Activated naive CD4-positive, alpha-beta T cell treated with anti-CD3 and anti-CD28 coated beads, Interleukin-2, amount 10 ng/mL, durations not matched to agents 7 days and 5 days (primary cell): Measurements from ENCODE around the gene CRELD2.

ENCODE experiments used
- CTCF ChIA-PET: fragments of 350-600 bp; sonication (Branson Sonifier 250); formaldehyde crosslinking; loops from one replicate; lab custom pipeline; 2021; ENCODE audit warnings: antibody characterized with exemption; lab: Charles Lee
- DNase-seq: peaks from one replicate; pipeline ENCODE4 v3.0.0-alpha.2; 2020
- H3K27ac Mint-ChIP-seq: one replicate; pipeline ENCODE4 v1.8.0; 2021; ENCODE audit warnings: mild to moderate bottlenecking, moderate library complexity, mixed read lengths
- H3K27me3 Mint-ChIP-seq: one replicate; pipeline ENCODE4 v1.8.0; 2021; ENCODE audit warnings: mild to moderate bottlenecking, mixed read lengths
- H3K36me3 Mint-ChIP-seq: one replicate; pipeline ENCODE4 v1.8.0; 2021; ENCODE audit warnings: mixed read lengths
- H3K4me1 Mint-ChIP-seq: one replicate; pipeline ENCODE4 v1.8.0; 2021; ENCODE audit warnings: mixed read lengths
- H3K4me3 Mint-ChIP-seq: one replicate; pipeline ENCODE4 v1.8.0; 2021; ENCODE audit warnings: mild to moderate bottlenecking, moderate library complexity, mixed read lengths
- H3K9me3 Mint-ChIP-seq: one replicate; pipeline ENCODE4 v1.8.0; 2021; ENCODE audit warnings: mixed read lengths

The CRELD2 gene

DNA sequence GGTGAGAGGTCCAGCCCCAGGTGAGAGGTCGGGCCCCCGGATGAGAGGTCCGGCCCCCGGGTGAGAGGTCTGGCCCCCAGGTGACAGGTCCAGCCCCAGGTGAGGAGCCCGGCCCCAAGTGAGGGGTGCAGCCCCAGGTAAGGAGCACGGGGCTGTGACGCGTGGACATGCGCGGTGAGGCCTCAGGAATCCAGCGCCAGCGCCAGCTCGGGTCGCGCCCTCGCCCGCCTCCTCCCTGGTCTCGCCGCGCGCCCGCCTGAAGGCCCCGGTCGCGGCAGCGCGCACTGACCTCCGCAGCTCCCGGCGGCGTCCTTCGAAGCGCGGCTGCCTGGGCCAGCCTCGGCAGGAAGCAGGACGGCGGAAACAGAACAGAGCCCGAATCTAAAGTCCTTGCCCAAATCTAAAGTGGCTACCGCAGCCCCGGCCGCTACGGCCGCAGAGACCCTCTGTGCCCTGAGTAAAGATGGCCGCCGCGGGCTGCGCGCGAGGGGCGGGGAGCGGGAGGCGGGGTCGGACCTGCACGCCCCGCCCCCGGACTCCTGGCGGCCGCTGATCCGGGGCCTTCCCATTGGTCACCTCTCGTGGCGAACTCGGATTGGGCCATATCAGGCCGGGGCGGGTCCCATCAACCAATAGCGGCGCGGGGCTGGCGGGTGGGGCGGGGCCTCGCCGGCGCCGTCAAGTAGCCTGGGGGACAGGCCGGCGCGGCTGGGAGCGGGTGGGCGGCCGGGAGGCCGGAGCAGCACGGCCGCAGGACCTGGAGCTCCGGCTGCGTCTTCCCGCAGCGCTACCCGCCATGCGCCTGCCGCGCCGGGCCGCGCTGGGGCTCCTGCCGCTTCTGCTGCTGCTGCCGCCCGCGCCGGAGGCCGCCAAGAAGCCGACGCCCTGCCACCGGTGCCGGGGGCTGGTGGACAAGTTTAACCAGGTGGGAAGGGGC is at the start of gene CRELD2, which contains the start of gene ALG12:
CRELD2 (plus strand) TSS at position 661 of the 937 bp plus-strand sequence; CDS start at position 797, 136 bp downstream.
ALG12 (minus strand) TSS at position 465 of the 937 bp plus-strand sequence. CDS start 4,673 bp downstream, outside the sequence.
- Mint-ChIP-seq H3K36me3 (peaks cover 15% of the 10 kb centered on the region), H3K27ac (peak within 1 kb of the TSS; percentile 88), H3K4me3 (peak within 1 kb of the TSS; percentile 77), H3K4me1 (peaks cover 34% of the 10 kb centered on the region), H3K27me3 (no peaks in the 10 kb centered on the region), H3K9me3 (no peaks in the 10 kb centered on the region)
- DNase-seq, result peak; percentile 98
- CTCF ChIA-PET, result interaction anchor here (3.1 kb wide), 1 partner anchor 151 kb away, joined by 14 read pairs; no protein-coding TSS in a partner anchor

GRCh38 chr22:49869086-49869830 is 49.2 kb upstream of the CRELD2 start:
- no peak for DNase-seq
- Mint-ChIP-seq H3K36me3 (peaks cover 67% of the 10 kb centered on the region), H3K9me3 (peaks cover 45% of the 10 kb centered on the region), H3K27ac (no peak overlapping the region), H3K4me1 (peaks cover 58% of the 10 kb centered on the region), H3K4me3 (no peak overlapping the region), H3K27me3 (no peaks in the 10 kb centered on the region)
- CTCF ChIA-PET, result no interaction called here

DNA sequence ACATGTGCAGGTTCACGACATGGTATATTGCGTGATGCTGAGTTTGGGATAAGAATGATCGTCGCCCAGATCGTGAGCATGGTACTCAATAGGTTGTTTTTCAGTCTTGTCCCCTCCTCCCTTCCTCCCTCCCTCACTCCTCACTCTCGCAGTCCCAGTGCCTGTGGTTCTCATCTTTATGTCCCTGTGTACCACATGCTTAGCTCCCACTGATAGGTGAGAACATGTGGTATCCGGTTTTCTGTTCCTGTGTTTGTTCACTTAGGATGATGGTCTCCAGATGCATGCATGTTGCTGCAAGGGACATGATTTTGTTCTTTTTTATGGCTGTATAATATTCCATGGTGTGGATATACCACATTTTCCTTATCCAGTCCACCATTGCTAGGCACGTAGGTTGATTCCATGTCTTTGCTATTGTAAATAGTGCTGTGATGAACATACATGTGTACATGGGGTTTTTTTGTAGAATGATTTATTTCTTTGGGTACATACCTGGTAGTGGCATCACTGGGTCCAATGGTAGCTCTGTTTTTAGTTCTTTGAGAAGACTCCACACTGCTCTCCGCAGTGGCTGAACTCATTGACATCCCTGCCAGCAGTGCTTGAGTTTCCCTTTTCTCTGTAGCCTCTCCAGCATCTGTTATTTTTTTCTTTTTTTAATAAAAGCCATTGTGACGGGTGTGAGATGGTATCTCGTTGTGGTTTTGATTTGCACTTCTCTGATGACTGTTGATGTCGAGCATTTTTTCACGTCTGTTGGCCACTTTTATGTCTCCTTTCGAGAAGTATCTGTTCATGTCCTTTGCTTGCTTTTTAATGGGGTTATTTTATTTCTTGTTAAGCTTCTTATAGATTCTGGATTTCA is 48.4 kb upstream of the CRELD2 start:
- no peak for DNase-seq
- Mint-ChIP-seq H3K36me3 (peaks cover 67% of the 10 kb centered on the region), H3K9me3 (peaks cover 43% of the 10 kb centered on the region), H3K27ac (peak overlapping the region; percentile 67), H3K27me3 (no peaks in the 10 kb centered on the region), H3K4me3 (no peak overlapping the region), H3K4me1 (peaks cover 56% of the 10 kb centered on the region)
- CTCF ChIA-PET, result no interaction called here

DNA sequence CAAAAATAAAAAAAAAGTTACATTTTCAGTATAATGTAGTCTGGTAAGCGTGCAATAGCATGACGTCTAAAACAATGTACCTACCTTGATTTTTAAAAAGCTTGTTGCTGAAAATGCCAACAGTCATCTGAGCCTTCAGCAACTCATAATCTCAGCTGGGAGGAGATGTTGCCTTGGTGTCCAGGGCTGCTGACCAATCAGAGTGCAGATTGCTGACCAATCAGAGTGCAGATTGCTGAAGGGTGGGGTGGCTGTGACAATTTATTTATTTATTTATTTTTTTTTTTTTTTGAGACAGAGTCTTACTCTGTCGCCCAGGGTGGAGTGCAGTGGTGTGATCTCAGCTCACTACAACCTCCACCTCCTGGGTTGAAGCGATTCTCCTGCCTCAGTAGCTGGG is 47.0 kb upstream of the CRELD2 start:
- H3K36me3 Mint-ChIP-seq, result peaks cover 64% of the 10 kb centered on the region
- peaks cover 32% of the 10 kb centered on the region for H3K9me3 Mint-ChIP-seq
- DNase-seq, result no peak
- no peak overlapping the region for H3K4me3 Mint-ChIP-seq
- H3K4me1 Mint-ChIP-seq, result peaks cover 50% of the 10 kb centered on the region
- no peaks in the 10 kb centered on the region for H3K27me3 Mint-ChIP-seq
- CTCF ChIA-PET, result no interaction called here
- no peak overlapping the region for H3K27ac Mint-ChIP-seq

- Mint-ChIP-seq H3K4me3 (no peak overlapping the region), H3K27ac (peak overlapping the region; percentile 31), H3K27me3 (no peaks in the 10 kb centered on the region), H3K36me3 (peaks cover 60% of the 10 kb centered on the region), H3K4me1 (peaks cover 41% of the 10 kb centered on the region), H3K9me3 (peaks cover 23% of the 10 kb centered on the region)
- CTCF ChIA-PET, result interaction anchor here (0.6 to 1.0 kb wide), 2 partner anchors 9 to 369 kb away, joined by 3 to 4 read pairs; no protein-coding TSS in a partner anchor
- no peak for DNase-seq
Measured at GRCh38 chr22:49872347-49872746, 46.1 kb upstream of the CRELD2 start.

DNA sequence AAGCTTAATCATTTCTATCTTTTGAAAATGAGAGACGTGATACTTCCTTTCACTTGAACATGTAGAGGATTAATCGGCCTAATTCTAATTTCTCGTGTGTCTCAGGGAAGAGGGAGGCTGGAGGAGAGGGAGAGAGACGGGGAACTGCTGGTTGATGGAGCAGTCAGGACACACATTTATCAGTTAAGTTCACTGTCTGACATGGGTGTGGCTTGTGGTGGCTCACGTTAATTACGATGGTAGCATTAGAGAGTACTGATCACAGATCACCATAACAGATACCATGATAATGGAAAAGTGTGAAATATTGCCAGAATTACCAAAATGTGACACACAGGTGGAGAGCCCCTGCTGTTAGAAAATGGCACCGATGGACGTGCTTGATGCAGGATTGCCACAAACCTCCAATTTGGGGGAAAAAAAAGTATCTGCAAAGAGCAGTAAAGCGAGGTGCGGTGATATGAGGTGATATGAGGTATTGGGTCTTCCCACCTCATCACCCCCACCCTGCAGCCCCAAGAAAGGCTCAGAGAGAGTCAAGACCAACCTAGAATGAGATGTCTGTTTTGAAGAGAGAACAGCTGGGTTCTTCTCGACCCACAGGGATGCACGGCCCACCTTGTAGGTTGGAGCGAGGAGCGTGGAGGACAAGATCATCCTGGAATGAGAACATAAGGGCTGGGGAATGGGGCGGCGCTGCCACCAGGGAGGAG is 45.0 kb upstream of the CRELD2 start:
- H3K27ac Mint-ChIP-seq, result no peak overlapping the region
- no peaks in the 10 kb centered on the region for H3K27me3 Mint-ChIP-seq
- DNase-seq, result no peak
- peaks cover 19% of the 10 kb centered on the region for H3K9me3 Mint-ChIP-seq
- CTCF ChIA-PET, result interaction anchor here (1.0 kb wide), 1 partner anchor 8 kb away, joined by 3 read pairs; no protein-coding TSS in a partner anchor
- peaks cover 57% of the 10 kb centered on the region for H3K36me3 Mint-ChIP-seq
- no peak overlapping the region for H3K4me3 Mint-ChIP-seq
- H3K4me1 Mint-ChIP-seq, result peaks cover 31% of the 10 kb centered on the region

DNA sequence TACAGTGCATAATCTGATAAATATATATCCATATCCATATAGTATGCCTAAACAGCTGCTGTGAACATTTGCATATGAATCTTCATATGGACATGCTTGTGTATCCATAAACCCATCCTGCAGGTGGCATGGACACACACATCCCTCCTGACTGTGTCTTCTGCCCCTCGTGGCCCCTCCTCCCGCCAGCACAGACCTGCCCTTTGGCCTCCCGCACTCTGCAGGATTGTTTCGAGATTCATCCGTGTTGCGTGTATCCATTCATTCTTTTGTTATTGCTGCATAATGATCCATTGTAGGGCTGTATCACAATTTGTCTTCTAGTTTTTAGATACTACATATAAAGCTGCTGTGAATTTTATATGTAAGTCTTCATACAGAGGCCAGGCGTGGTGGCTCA is 40.8 kb upstream of the CRELD2 start:
- CTCF ChIA-PET, result no interaction called here
- H3K27ac Mint-ChIP-seq, result no peak overlapping the region
- H3K36me3 Mint-ChIP-seq, result peaks cover 50% of the 10 kb centered on the region
- DNase-seq, result no peak
- H3K27me3 Mint-ChIP-seq, result no peaks in the 10 kb centered on the region
- H3K9me3 Mint-ChIP-seq, result no peaks in the 10 kb centered on the region
- no peak overlapping the region for H3K4me3 Mint-ChIP-seq
- peaks cover 23% of the 10 kb centered on the region for H3K4me1 Mint-ChIP-seq

DNA sequence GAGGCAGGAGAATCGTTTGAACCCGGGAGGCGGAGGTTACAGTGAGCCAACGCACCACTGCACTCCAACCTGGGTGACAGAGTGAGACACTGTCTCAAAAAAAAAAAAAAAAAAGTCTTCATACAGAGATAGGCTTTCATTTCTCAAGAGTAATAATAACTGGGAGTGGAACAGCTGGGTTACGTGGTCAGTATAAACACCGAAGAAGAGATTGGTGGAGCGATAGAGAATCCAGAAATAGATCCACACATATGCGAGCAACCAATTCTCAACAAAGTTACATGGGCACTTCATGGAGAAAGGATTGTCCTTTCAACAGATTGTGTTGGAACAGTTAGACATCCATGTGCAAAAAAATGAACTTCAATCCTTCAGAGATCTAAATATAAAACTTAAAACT is 40.2 kb upstream of the CRELD2 start:
- Mint-ChIP-seq H3K27ac (no peak overlapping the region), H3K36me3 (peaks cover 53% of the 10 kb centered on the region), H3K27me3 (no peaks in the 10 kb centered on the region), H3K4me3 (no peak overlapping the region), H3K4me1 (peaks cover 21% of the 10 kb centered on the region), H3K9me3 (no peaks in the 10 kb centered on the region)
- DNase-seq, result no peak
- CTCF ChIA-PET, result no interaction called here

DNA sequence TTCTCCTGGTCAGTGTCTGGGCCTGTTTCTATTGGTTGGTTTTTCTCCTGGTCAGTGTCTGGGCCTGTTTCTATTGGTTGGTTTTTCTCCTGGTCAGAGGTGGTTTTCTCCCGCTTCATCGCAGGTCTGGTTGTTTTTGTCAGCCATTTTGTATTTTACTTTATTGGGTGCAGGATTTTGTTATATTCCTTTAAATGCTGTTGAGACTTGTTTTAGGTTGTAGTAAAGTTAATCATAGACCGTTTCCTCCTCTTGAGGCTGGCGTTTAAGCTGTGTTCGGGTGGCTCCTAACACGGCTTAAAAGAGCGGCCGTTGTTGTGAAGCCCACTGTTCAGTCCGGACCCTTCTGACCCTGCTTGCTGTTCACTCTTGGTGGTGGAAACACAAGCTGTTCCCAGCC is 38.6 kb upstream of the CRELD2 start:
- no peaks in the 10 kb centered on the region for H3K27me3 Mint-ChIP-seq
- peaks cover 20% of the 10 kb centered on the region for H3K4me1 Mint-ChIP-seq
- H3K27ac Mint-ChIP-seq, result peak overlapping the region; percentile 79
- H3K9me3 Mint-ChIP-seq, result no peaks in the 10 kb centered on the region
- no peak overlapping the region for H3K4me3 Mint-ChIP-seq
- CTCF ChIA-PET, result no interaction called here
- peaks cover 54% of the 10 kb centered on the region for H3K36me3 Mint-ChIP-seq
- DNase-seq, result no peak

DNA sequence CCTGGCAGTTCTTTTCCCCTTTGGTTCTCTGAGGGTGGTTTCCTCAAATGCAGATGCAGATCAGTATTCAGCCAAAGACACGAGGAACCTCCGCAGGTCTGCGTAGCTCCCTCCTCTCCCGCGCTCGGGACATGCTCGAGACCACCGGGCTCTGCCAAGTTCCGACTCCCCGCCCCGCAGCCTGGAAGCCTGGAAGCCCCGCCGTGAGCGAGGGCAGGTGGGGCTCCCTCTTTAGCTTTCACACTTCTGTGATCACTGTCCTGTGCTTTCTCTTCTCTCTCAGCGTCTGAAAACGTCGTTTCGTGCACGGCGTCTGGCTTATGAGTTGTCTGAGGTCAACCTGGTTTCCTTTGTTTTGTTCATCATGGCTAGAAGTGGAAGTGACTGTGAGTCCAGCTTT is 38.2 kb upstream of the CRELD2 start:
- H3K36me3 Mint-ChIP-seq, result peaks cover 51% of the 10 kb centered on the region
- no peaks in the 10 kb centered on the region for H3K9me3 Mint-ChIP-seq
- H3K27me3 Mint-ChIP-seq, result no peaks in the 10 kb centered on the region
- DNase-seq, result peak; percentile 30
- H3K27ac Mint-ChIP-seq, result peak overlapping the region; percentile 79
- H3K4me3 Mint-ChIP-seq, result no peak overlapping the region
- H3K4me1 Mint-ChIP-seq, result peaks cover 20% of the 10 kb centered on the region
- CTCF ChIA-PET, result no interaction called here

- H3K27me3 Mint-ChIP-seq, result no peaks in the 10 kb centered on the region
- CTCF ChIA-PET, result interaction anchor here (0.8 kb wide), 1 partner anchor 9 kb away, joined by 3 read pairs; no protein-coding TSS in a partner anchor
Measured at GRCh38 chr22:49881856-49882255, 36.6 kb upstream of the CRELD2 start.

DNA sequence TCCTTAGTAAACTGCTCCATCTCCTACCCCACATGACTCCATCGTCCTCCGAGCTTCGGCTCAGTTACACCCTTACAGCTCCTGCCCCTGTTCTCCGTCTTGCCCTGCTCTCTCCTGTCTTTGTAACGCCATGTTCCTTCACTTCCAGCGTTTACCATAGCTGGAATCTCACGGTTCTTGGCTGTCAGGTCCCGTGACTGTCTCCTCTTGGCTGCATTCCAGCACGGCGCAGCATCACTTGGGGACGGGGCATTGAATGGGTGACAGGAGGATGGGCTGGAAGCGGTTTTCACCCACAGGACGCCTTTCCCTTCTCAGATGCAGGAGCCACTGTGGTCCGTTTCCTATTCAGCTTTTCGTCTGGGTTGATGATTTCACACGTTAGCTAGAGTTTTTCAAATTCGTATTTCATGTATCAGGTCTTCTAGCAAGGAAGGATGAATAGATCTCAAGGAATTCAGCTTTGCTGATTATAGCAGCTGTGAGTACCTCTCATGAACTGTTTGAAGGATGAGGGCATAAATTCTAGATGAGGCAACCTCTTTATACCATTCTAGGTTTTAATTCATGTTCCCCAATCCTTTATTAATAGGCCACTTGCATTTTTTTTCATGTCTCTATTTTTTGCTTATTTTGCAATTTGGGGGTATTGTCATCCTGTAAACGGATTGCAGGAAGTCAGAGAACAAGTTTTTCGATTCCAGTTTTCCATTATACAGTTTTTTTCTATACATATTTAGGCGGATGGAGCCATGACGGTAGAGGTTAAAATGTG is 35.7 kb upstream of the CRELD2 start:
- H3K27ac Mint-ChIP-seq, result no peak overlapping the region
- no peaks in the 10 kb centered on the region for H3K9me3 Mint-ChIP-seq
- H3K27me3 Mint-ChIP-seq, result no peaks in the 10 kb centered on the region
- H3K4me1 Mint-ChIP-seq, result peaks cover 17% of the 10 kb centered on the region
- H3K36me3 Mint-ChIP-seq, result peaks cover 55% of the 10 kb centered on the region
- H3K4me3 Mint-ChIP-seq, result no peak overlapping the region
- DNase-seq, result no peak
- CTCF ChIA-PET, result no interaction called here

More at GRCh38 chr22:49881856-49882255, 36.6 kb upstream of the CRELD2 start:
- peaks cover 17% of the 10 kb centered on the region for H3K4me1 Mint-ChIP-seq
- H3K36me3 Mint-ChIP-seq, result peaks cover 49% of the 10 kb centered on the region
- no peak for DNase-seq
- H3K4me3 Mint-ChIP-seq, result no peak overlapping the region
- no peaks in the 10 kb centered on the region for H3K9me3 Mint-ChIP-seq
- H3K27ac Mint-ChIP-seq, result no peak overlapping the region
